Epithelial cell of esophagus (primary cell): ENCODE data around the gene KLHL9.
A peak's percentile ranks its signal among the peaks of the same experiment; 100 is the strongest.

ENCODE experiments used
- DNase-seq: peaks from one replicate; pipeline ENCODE4 v3.0.0; 2010; ENCODE audit warnings: low read depth
- H3K4me3 ChIP-seq: 2 replicates; pipeline ENCODE4 v1.5.1; 2011; ENCODE audit warnings: mild to moderate bottlenecking, low read length, control low read depth
- TF ChIP-seq, protein P1 (sequence below): IDR thresholded peaks from 2 replicates; pipeline ENCODE4 v1.5.1; 2011; ENCODE audit warnings: low read depth, mild to moderate bottlenecking, low read length, control low read depth, inconsistent platforms; ENCODE audit not compliant: insufficient read depth; ENCODE audit errors: missing control alignments

Gene KLHL9

GRCh38 chr9:21294904-21295538, 40.2 kb downstream of the KLHL9 start:
- H3K4me3 ChIP-seq = no peak overlapping the region
- TF ChIP-seq, protein P1, sequence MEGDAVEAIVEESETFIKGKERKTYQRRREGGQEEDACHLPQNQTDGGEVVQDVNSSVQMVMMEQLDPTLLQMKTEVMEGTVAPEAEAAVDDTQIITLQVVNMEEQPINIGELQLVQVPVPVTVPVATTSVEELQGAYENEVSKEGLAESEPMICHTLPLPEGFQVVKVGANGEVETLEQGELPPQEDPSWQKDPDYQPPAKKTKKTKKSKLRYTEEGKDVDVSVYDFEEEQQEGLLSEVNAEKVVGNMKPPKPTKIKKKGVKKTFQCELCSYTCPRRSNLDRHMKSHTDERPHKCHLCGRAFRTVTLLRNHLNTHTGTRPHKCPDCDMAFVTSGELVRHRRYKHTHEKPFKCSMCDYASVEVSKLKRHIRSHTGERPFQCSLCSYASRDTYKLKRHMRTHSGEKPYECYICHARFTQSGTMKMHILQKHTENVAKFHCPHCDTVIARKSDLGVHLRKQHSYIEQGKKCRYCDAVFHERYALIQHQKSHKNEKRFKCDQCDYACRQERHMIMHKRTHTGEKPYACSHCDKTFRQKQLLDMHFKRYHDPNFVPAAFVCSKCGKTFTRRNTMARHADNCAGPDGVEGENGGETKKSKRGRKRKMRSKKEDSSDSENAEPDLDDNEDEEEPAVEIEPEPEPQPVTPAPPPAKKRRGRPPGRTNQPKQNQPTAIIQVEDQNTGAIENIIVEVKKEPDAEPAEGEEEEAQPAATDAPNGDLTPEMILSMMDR = no peak
- no peak for DNase-seq

- H3K4me3 ChIP-seq = no peak overlapping the region
- DNase-seq = peak; percentile 91
- TF ChIP-seq, protein P1 = no peak
Measured at GRCh38 chr9:21294364-21294774, 40.8 kb downstream of the KLHL9 start.

DNA sequence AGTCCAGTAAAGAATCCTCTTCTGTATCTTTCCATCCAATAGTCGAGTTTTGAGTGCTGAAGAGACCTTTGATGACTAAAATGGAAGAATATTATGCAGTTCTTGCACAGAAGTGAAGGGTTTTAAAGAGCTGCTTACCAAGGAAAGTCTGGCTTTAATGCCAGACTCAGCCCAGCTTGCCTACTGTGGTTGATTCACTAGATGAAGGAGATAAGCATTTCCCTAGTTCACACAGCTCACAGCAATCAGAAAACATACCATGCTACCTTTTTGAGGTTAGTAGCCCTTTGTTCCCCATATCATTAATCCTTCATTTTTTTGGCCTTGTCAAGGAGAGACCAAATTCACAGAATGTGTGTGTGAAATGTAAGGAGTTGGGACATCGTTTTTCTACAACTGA, 45.4 kb downstream of the KLHL9 start:
- no peak for DNase-seq
- H3K4me3 ChIP-seq = no peak overlapping the region
- TF ChIP-seq, protein P1 = no peak

- H3K4me3 ChIP-seq = no peak overlapping the region
- TF ChIP-seq, protein P1 = no peak
- DNase-seq = no peak
Measured at GRCh38 chr9:21287280-21287679, 47.9 kb downstream of the KLHL9 start.

- no peak for DNase-seq
- H3K4me3 ChIP-seq = no peak overlapping the region
- TF ChIP-seq, protein P1 = no peak
Measured at GRCh38 chr9:21286659-21287058, 48.5 kb downstream of the KLHL9 start.

GRCh38 chr9:21286099-21286498, 49.1 kb downstream of the KLHL9 start:
- no peak overlapping the region for H3K4me3 ChIP-seq
- TF ChIP-seq, protein P1 = no peak
- no peak for DNase-seq

DNA sequence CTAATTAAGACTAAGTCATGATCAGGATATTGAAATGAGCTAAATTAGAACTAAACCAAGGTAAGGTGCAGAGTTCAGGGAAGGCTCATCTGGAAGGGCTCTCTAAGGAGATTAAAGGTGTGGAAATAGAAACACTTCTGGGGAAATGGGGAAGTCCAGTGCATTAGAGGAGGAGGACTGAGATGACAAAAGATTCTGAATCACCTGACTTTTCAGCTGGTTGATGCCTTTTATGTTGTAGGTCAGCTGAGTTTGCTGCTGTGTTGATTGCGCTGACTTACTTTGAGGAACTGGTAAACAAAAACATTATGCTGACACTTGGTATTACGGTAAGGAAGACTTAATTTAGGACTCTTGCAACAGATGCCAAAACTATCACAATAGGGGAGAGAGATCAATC, 53.9 kb downstream of the KLHL9 start:
- TF ChIP-seq, protein P1 = no peak
- no peak for DNase-seq
- no peak overlapping the region for H3K4me3 ChIP-seq
